GM12875 (cell line): ENCODE results near the gene S1PR3.

ENCODE experiments used
- H3K4me3 ChIP-seq: one replicate; pipeline ENCODE4 v1.5.1; 2011; ENCODE audit warnings: low read depth, low read length, control low read depth
- TF ChIP-seq, protein P1 (sequence below): IDR thresholded peaks from 2 replicates; pipeline ENCODE4 v1.5.1; 2011; ENCODE audit warnings: low read depth, mild to moderate bottlenecking, control low read depth, inconsistent platforms, low read length, moderate library complexity, borderline replicate concordance; ENCODE audit not compliant: insufficient read depth

S1PR3 gene

DNA sequence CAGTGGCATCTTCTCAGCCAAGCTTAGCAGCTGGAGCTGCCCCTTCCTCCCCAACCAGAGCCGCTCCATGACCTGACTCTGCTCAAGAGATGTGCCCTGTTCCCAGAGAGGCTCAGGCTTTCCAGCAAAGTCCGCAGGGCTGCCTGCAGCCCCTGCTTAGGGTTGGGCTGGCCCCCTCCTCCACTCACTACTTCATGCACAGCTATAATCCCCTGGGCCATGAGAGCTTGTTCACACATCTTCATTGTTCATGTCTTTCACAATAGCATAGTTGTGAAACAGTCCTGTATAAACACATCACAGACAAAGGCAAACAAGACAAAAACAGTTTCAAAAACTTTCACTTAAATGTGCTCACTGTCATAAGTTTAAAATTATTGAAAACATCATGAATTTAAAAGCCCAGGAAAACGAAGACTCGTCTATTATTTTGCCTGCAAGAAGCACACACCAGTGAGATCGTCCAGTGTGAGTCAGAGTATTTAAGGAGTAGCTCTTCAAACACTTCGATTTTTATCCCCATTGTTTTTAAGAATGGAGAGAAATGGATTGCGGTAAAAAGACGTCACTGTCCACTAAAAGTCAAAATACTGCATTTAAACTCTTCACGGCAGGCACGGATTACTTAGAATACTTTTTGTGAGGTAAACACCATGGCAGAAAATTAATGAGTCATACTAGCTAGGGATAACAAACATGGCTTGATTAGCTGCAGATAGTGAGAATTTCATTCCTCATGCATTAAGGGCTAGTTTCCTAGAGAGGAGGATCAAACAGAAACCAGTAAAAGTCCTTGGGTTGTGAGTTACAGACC is 40.7 kb upstream of the S1PR3 start:
- TF ChIP-seq, protein P1, sequence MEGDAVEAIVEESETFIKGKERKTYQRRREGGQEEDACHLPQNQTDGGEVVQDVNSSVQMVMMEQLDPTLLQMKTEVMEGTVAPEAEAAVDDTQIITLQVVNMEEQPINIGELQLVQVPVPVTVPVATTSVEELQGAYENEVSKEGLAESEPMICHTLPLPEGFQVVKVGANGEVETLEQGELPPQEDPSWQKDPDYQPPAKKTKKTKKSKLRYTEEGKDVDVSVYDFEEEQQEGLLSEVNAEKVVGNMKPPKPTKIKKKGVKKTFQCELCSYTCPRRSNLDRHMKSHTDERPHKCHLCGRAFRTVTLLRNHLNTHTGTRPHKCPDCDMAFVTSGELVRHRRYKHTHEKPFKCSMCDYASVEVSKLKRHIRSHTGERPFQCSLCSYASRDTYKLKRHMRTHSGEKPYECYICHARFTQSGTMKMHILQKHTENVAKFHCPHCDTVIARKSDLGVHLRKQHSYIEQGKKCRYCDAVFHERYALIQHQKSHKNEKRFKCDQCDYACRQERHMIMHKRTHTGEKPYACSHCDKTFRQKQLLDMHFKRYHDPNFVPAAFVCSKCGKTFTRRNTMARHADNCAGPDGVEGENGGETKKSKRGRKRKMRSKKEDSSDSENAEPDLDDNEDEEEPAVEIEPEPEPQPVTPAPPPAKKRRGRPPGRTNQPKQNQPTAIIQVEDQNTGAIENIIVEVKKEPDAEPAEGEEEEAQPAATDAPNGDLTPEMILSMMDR, result no peak
- H3K4me3 ChIP-seq, result no peak overlapping the region

DNA sequence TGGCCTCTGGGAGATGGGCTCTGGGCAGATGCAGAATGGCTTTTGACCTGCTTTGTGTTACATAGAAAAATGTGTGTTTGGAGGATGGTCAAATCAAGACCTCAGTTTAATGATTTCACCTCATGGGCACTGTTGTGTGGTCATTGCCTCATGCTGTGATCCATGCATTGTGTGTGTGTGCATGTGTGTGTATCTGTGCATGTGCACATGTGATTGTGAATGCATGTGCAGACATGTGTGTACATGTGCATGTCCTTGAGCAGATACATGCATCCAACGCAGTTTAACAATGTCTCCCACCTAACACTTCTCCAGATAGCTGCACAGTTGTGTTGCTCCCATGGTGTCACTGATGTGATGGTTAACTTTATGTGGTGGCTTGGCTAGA is 40.1 kb upstream of the S1PR3 start:
- TF ChIP-seq, protein P1, result no peak
- no peak overlapping the region for H3K4me3 ChIP-seq

DNA sequence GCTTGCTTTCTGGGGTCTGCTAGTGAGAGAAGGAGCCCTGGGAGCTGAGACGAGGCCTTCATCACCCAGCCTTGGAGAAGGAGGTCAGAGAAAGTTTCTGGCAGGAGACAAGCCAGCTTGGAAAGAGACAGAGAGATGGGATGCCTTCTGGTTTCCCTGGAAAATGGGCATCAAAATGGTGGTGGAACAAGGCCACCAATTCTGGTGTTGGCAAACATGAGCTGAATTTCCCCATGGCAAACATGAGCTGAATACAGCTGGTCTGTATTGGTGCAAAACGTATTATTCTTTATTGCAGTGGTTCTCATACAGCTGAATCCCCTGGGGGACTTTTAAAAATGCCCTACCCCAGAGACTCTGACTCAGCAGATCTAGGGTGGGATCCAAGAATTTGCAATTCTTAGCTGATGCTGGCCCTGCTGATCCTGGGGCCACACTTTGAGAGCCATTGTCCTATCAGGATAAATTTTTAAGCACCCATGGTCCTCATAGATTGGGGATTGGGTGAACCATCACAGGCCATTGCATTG is 39.1 kb upstream of the S1PR3 start:
- H3K4me3 ChIP-seq, result no peak overlapping the region
- TF ChIP-seq, protein P1, result no peak

DNA sequence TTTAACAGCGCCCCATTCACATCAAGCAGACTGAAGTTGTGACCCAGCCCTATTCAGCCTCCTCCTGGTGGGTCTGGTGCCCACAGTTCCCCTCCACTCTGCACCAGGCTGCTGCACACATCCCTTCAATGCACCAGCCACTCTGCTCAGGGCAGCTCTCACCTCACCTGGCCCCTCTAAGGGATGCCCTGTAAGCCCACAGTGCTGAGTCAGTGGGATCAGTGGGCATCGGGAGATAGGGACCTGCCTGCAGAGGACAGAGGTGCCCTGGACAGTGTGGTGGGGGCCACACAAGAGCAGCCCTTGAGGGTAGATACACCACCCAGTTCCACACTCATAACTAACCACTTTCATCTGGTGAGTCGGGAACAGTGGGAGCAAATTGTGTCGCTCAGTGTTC is 38.3 kb upstream of the S1PR3 start:
- TF ChIP-seq, protein P1, result no peak
- H3K4me3 ChIP-seq, result no peak overlapping the region

DNA sequence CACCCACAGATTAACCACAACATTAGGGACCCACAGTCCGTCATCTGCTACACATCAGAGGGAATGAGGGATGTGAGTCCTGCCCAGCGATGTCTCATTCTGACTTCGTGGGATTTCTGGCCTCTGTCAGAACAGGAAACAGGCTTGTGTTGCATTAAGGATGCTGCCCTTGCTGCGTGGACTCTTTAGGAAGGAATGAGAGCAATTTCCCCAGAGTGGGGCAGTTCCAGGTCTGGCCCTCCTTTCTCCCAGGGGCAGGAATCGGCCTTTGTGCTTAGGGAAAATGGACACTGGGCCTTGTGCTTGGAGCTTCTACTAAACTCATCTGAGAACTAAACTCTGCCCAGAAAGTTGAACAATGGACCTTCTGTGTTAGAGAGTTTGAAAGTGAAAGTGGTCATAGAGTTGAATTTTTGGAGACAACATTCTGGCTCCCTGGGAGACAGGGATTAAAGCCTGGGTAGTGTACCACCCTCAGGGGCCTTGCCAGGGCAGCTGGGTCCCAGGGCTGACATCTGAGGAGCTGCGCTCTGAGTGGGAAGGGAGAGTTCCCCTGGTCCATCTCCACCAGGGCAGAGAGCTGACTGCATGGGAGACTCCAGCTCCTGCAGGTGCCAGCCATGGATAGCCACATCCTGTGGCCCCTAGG is 37.8 kb upstream of the S1PR3 start:
- H3K4me3 ChIP-seq, result no peak overlapping the region

DNA sequence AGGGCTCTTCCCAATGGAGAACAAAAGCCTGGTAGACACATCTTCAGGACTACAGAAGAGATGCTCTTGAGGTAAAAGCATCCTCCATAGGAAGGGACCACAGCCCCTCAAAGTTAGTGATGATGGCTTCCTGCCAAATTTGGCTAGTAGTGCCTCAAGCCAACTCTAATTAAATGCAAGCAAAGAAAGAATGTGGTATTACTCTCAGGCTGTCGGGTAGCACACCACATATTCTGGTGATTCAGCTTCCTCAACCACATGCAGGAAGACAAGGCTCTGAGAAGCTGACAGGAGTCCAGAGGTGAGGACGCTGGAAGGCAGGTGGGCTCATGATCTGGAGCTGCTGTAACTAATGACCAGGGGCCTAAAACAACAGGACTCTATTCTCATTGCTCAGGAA is 37.2 kb upstream of the S1PR3 start:
- TF ChIP-seq, protein P1, result no peak
- H3K4me3 ChIP-seq, result no peak overlapping the region

More for the DNA sequence above, 37.8 kb upstream of the S1PR3 start:
- TF ChIP-seq, protein P1, result no peak
